Mucosa of descending colon (tissue), 3 donors: ENCODE measurements around the gene OTOP2. TPM values are rescaled to one million over a fixed set of nuclear protein-coding genes. Genes with fewer than 3 reads are reported as not detected.

Source experiments
- ATAC-seq: fragments of 200-7000 bp; cut with Tn5 transposase; one replicate; pipeline ENCODE4 v1.9.1; 2020; ENCODE audit warnings: mild to moderate bottlenecking, moderate library complexity
- DNase-seq, 3 donors: peaks; one replicate each; pipeline ENCODE4 v3.0.0-alpha.2; 2020
- H3K36me3 ChIP-seq: fragments of 200-600 bp; one replicate; pipeline ENCODE4 v1.8.0; 2021; ENCODE audit warnings: low read depth, mild to moderate bottlenecking
- H3K4me1 ChIP-seq: fragments of 200-600 bp; one replicate; pipeline ENCODE4 v1.8.0; 2021; ENCODE audit warnings: low read depth, mild to moderate bottlenecking
- H3K4me3 ChIP-seq: fragments of 200-600 bp; one replicate; pipeline ENCODE4 v1.8.0; 2021; ENCODE audit warnings: mild to moderate bottlenecking
- H3K9me3 ChIP-seq: fragments of 200-600 bp; one replicate; pipeline ENCODE4 v1.8.0; 2021; ENCODE audit warnings: mild to moderate bottlenecking
- CTCF ChIP-seq: fragments of 200-600 bp; IDR thresholded peaks from one replicate; pipeline ENCODE4 v1.8.0; 2022; ENCODE audit warnings: antibody characterized with exemption, mild to moderate bottlenecking
- intact Hi-C, 2 donors: fragments of 100-400 bp; cut with DNase I in 1 of 2; cut with micrococcal nuclease in 1 of 2; formaldehyde crosslinking; loops; one replicate each; pipeline versions ENCODE4 v1.11.0 to v1.11.1; 2022; cut with DNase I, micrococcal nuclease
- total RNA-seq, 3 donors: library from RNA; stranded (reverse); fragmentation: NEBNext Ultra II Directional in 2 of 3; extraction: Animal tissue kit (Norgen Biotek cat#: 25700) in 2 of 3; gene quantifications; one replicate each; pipeline versions ENCODE4 v1.2.1 to v1.2.4, GENCODE V29; 2021 to 2023
- donor health status: DM: no; HTN: no; CAD: no; lungs with moderate emphysema.
- donor health status: DM: no; HTN: no; CAD: no.
- donor health status: DM: no; HTN: yes; CAD: no.

Gene OTOP2
- total RNA-seq, 3 donors from 2014 or later: 15.3 to 135 (median 54.0) TPM

GRCh38 chr17:74877592-74878548 is 46.2 kb upstream of the OTOP2 start:
- no peak for TF ChIP-seq CTCF
- Histone ChIP-seq H3K4me1 (peaks cover 9% of the 10 kb centered on the region), H3K4me3 (no peak overlapping the region), H3K9me3 (no peaks in the 10 kb centered on the region), H3K36me3 (no peaks in the 10 kb centered on the region)
- ATAC-seq: peak; percentile 80
- peak; percentile 81 to 87 (median 85) for DNase-seq
- intact Hi-C loops: no loop called here

GRCh38 chr17:74878658-74879057 is 45.4 kb upstream of the OTOP2 start:
- TF ChIP-seq CTCF: no peak
- Histone ChIP-seq H3K9me3 (no peaks in the 10 kb centered on the region), H3K36me3 (no peaks in the 10 kb centered on the region), H3K4me3 (no peak overlapping the region), H3K4me1 (peaks cover 9% of the 10 kb centered on the region)
- intact Hi-C loops: no loop called here
- DNase-seq (no peak), ATAC-seq (no peak)

- no peak for TF ChIP-seq CTCF
- Histone ChIP-seq H3K4me1 (peaks cover 9% of the 10 kb centered on the region), H3K36me3 (no peaks in the 10 kb centered on the region), H3K9me3 (no peaks in the 10 kb centered on the region), H3K4me3 (no peak overlapping the region)
- intact Hi-C loops: no loop called here
- DNase-seq: no peak
- ATAC-seq: no peak
Observed at GRCh38 chr17:74879308-74879707, 44.8 kb upstream of the OTOP2 start.

- ATAC-seq (no peak), DNase-seq (no peak)
- no peaks in the 10 kb centered on the region for H3K36me3 ChIP-seq
- H3K9me3 ChIP-seq: no peaks in the 10 kb centered on the region
- intact Hi-C loops: no loop called here
- no peak for TF ChIP-seq CTCF
- H3K4me1 ChIP-seq: peaks cover 9% of the 10 kb centered on the region
- H3K4me3 ChIP-seq: no peak overlapping the region
Observed at GRCh38 chr17:74881073-74881472, 43.0 kb upstream of the OTOP2 start.

- no peak overlapping the region for H3K4me3 ChIP-seq
- DNase-seq: no peak
- ATAC-seq: no peak
- no peaks in the 10 kb centered on the region for H3K36me3 ChIP-seq
- no peak for TF ChIP-seq CTCF
- H3K4me1 ChIP-seq: peaks cover 9% of the 10 kb centered on the region
- intact Hi-C loops: no loop called here
- no peaks in the 10 kb centered on the region for H3K9me3 ChIP-seq
Observed at GRCh38 chr17:74882517-74883240, 41.4 kb upstream of the OTOP2 start.
